ENCODE data around the gene PTPRF. TPM values are rescaled to one million over a fixed set of nuclear protein-coding genes. Genes with fewer than 3 reads are reported as not detected.

PTPRF gene
- total RNA-seq, 1 experiment from 2014 or later: 21.4 TPM

DNA sequence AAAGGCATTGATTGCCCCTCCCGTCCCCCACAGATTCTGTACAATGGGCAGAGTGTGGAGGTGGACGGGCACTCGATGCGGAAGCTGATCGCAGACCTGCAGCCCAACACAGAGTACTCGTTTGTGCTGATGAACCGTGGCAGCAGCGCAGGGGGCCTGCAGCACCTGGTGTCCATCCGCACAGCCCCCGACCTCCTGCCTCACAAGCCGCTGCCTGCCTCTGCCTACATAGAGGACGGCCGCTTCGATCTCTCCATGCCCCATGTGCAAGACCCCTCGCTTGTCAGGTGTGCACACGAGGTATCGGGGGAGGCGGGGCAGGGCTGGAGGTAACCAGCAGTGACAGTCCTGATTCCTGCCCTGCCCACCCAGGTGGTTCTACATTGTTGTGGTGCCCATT lies 74.5 kb downstream of the PTPRF start:
- DNase-seq (ENCODE audit: low read depth): no peak

DNA sequence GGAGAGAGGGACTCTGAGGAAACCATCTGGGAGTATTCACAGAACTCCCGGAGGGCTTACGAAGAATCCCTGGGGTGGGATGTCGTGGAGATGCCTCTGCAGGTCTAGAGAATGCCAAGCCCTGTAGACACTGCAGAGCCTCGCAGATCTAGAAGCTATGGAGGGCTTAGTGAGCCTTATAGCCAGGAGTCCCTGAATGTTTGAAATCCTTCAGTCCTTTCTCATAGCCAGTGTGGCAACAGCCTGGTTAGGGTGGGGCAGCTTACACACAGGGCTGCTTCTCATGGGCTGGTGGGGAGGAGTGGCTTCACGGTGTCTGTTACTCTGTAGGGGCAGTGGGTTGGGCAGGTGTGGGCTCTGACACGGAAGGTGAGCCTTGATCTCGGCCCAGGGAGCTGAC lies 75.1 kb downstream of the PTPRF start:
- DNase-seq (ENCODE audit: low read depth): no peak

DNA sequence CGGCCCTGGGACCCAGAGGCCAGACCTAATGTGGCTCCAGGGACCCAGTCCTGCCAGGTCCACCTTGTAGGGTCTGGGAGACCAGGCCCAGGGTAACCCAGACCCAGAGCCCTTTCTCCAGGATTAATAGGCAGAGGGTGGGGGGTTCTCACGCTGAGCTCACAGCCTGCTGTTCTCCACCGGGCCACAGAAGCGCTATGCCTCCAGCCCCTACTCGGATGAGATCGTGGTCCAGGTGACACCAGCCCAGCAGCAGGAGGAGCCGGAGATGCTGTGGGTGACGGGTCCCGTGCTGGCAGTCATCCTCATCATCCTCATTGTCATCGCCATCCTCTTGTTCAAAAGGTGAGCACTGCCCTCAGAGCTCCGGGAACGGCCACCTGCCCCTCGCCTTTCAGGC lies 75.9 kb downstream of the PTPRF start:
- no peak for DNase-seq (ENCODE audit: low read depth)

DNA sequence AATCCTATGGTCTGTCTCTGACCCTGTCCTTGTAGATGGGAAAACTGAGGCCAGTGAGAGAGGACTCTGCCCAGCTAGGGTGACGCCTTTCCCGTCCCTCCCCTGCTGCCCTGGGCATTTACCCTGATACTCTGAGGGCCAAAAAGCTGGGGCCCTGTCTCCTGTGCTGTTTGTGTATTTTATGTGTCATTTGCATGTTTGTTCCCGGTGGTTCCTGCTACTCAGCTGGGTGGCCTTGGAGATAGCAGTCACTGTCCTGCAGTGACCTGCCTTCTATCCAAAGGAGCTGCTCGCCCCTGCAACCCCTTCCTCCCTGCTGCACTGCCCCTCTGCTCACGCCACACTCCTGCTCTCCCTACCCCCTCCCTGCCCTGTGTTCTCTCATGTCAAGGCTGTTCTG lies 78.1 kb downstream of the PTPRF start:
- no peak for DNase-seq (ENCODE audit: low read depth)

DNA sequence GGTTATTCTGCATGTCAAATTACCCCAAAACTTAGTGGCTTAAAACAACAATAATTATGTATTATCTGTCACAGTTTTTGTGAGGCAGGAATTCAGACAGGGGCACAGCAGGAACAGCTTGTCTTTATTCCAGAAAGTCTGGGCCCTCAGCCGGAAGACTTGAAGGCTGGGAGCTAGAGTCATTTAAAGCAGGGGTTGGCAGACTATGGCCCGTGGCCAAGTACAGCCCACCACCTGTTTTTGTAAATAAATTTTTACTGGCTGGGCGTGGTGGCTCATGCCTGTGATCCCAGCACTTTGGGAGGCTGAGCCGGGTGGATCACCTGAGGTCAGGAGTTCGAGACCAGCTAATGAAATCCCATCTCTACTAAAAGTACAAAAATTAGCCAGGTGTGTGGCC lies 79.7 kb downstream of the PTPRF start:
- no peak for DNase-seq (ENCODE audit: low read depth)

DNA sequence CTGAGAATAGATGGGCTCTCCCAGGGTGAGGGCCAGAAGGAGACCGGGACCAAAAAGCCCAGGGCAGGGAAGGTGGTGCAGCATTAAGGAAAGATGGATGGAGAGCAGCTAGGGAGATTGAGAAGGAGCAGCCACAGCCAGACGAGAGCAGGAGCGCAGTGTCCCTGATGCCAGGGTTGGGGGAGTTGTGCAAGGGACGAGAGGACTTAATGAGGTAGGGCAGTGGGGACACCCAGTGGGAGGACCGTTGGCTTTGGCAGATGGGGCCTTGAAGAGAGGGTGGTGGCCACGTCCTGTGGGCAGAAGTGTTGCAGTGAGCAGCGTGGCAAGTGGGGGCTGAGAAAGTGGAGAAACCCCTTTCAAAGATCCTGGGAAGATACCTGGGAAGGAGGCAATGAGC lies 81.3 kb downstream of the PTPRF start:
- no peak for DNase-seq (ENCODE audit: low read depth)

DNA sequence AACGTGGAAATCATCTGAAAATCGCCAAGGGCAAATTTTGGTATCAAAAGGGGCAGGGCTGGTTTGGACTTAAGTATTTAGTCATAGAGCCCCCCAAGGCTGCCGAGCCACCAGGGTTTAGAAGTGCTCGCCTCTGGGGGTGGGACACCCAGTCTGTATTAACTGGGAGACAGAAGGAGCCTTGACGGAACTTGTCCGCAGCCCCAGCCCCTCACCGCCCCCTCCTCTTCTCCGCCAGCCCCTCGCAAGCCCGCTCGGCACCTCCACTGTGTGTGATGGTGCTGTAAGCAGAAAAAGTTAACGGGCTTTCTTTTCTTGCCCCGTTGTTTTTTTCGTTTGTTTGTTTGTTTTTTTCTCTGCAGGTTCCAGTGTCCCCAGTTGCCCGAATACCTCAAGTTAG lies 81.7 kb downstream of the PTPRF start:
- DNase-seq (ENCODE audit: low read depth): no peak

DNA sequence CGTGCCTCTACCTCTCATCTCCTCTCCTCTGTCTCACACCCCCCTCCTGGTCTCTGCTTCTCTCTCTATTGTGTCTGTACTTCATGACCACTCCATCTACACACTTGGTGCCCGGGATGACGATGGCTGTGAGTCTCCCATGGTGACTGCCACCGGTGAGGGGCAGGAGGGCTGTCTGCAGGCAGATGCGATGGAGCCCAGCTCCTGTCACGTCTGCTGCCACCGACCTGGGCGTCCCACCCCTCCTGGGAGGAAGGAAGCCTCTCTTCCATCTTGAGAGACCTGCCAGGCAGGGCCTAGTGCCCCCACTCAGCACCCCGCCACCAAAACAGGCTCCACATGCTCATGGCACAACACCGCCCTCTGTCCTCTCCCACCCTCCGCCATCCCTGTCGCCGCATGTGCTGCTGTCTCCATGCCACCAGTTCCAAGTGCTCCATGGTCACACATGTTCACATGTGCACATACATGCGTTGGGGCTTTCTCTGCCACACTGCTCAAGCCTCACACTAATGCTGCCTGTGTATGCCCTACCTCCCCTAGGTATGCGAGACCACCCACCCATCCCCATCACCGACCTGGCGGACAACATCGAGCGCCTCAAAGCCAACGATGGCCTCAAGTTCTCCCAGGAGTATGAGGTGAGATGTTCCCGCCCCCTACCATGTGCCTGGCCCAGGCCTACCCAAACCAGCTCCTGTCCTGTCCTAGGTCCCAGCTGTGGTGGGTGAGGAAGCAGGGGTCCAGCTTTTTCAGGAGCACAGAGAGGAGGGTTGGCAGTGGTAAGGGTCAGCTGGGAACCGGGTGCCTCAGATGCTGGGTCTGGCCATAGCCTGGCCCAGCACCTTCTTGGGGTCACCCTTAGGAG lies 82.6 kb downstream of the PTPRF start:
- DNase-seq (ENCODE audit: low read depth): no peak

DNA sequence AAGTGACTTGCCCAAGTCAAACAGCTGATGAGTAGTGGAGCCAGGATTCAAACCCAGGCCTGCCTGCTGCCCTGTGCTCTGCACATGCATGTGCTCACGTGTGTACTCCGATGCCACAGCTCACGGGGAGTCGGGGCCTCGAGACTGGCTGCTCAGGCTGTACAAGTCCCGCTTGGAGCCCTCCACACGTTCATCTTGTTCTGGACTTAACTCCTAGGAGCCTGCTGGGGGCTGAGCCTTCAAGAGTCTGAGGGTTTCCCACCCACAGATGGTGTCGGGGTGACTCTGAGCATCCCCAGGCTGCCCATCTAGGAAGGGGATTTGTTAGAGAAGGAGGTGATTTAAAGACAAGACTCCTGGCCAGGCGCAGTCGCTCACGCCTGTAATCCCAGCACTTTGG lies 83.5 kb downstream of the PTPRF start:
- no peak for DNase-seq (ENCODE audit: low read depth)

DNA sequence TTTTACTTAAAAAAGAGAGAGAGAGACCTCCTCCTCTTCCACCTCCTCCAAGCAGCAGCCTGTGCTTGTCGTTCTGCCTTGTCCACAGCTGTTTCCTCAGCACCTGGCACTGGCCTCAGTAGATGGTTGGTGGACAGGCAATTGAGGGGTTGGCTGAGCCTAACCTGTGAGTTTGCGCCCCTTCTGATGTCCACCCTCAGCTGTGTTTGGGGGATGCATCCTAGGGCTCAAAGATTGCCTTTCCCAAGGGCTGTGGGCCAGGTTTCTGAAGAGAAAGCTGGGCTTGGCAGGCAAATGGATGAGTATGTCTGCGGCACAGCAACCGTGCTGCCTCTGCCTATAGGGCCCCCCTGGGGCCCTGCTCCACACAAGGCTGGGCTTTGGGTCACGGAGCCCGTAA lies 84.2 kb downstream of the PTPRF start:
- no peak for DNase-seq (ENCODE audit: low read depth)

DNA sequence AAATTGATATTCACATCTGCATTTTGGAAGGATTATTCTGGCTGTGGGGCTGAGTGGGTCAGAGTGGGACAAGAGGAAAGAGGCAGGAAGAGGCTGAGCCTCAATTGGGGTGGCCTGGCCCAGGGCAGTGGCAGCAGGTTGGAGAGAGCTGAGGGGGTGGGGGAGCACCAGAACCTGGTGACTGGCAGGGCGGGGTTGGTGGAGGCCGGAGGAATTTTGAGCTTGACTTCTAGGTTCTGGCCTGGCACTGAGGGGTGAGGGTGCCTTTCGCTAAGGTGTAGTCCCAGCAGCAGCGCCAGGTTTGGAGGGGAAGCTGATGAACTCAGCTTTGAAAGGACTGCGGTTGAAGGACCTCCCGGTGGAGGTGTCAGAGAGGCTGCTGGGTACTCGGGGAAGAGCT lies 85.7 kb downstream of the PTPRF start:
- DNase-seq (ENCODE audit: low read depth): no peak

DNA sequence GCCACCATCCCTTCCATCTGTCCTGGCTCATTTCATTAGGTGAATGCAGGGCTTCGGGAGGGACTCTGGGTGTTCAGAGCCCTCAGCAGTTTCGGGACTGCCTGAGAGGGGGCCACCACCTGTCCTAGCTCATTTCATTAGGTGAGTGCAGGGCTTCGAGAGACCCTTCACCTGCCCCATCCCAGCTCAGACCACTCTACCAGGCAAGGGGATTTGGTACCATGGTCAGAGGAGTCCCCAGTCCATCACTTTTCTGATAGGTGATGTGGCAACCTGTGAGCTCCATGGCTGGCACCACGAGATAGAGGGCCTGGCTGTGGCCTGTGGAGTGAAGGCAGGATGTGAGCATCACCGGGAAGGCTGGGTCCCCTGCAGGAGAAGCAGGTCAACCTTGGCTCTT lies 86.3 kb downstream of the PTPRF start:
- no peak for DNase-seq (ENCODE audit: low read depth)

DNA sequence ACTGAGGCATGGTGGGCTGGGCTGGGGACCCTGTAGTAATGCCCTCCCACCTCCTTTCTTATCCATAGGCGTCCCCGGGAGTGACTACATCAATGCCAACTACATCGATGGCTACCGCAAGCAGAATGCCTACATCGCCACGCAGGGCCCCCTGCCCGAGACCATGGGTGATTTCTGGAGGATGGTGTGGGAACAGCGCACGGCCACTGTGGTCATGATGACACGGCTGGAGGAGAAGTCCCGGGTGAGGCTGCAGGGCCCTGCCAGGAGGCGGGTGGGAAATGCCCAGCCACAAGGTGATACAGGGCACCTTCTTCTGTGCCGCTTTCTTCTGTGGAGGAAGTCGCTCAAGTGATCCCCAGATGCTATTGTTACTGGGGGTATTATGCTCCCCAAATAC lies 87.0 kb downstream of the PTPRF start:
- no peak for DNase-seq (ENCODE audit: low read depth)

DNA sequence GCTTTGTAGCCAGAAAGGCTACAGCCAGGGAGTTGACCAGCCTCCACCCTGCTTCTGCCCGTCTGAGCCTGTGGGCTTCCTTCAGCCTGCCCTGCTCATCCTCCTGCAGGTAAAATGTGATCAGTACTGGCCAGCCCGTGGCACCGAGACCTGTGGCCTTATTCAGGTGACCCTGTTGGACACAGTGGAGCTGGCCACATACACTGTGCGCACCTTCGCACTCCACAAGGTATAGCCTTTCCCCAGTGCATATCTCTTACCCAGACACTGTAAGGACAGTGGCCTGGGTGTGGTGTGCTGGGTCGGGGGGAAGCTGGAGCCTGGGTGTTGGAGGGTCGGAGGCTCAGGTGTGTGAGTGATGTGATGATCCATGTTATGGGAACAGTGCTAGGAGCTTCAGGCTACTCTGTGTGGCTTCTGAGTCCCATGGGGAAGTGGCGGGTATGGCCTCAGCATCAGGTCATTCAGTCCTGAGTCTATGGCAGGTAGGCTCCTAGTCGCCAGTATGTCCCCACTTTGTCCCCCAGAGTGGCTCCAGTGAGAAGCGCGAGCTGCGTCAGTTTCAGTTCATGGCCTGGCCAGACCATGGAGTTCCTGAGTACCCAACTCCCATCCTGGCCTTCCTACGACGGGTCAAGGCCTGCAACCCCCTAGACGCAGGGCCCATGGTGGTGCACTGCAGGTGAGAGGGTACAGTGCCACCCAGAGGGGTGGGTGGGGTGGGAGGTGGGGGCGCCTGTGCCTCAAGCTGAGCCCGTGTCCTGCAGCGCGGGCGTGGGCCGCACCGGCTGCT lies 88.0 kb downstream of the PTPRF start:
- DNase-seq (ENCODE audit: low read depth): no peak

DNA sequence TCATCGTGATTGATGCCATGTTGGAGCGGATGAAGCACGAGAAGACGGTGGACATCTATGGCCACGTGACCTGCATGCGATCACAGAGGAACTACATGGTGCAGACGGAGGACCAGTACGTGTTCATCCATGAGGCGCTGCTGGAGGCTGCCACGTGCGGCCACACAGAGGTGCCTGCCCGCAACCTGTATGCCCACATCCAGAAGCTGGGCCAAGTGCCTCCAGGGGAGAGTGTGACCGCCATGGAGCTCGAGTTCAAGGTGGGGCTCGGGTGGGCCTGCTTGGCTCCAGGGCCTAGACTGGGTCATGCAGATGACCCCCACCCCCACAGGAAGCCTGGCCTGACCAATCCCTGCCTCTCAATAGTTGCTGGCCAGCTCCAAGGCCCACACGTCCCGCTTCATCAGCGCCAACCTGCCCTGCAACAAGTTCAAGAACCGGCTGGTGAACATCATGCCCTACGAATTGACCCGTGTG lies 88.7 kb downstream of the PTPRF start:
- DNase-seq (ENCODE audit: low read depth): no peak

DNA sequence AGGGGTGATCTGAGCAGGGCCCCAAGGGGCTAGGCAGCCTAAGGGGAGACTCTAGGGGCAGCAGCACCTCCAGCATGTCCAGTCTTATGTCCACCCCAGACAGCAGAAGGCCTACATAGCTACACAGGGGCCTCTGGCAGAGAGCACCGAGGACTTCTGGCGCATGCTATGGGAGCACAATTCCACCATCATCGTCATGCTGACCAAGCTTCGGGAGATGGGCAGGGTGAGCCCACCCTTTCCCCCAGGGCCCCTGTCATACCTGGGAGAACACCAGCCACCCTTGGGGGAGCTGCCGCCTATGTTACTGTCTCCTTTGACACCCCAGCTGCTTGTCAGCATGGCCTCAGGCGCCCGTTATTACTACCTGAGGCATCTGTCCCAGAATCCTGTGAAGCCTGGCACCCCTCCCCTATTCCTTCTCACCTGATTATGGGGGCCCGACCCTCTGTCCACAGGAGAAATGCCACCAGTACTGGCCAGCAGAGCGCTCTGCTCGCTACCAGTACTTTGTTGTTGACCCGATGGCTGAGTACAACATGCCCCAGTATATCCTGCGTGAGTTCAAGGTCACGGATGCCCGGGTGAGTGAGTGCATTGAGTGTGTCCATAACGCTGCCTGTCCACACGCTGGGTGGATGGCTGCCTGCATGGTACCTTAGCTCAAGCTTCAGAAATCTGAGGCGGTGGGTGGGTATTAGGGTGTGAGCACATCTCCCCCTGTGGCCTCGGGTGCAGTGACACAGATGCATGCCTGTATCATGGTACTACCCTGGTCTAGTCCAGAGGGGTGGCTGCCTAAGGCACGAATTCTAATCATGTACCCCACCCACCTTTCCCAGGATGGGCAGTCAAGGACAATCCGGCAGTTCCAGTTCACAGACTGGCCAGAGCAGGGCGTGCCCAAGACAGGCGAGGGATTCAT lies 89.6 kb downstream of the PTPRF start:
- no peak for DNase-seq (ENCODE audit: low read depth)

DNA sequence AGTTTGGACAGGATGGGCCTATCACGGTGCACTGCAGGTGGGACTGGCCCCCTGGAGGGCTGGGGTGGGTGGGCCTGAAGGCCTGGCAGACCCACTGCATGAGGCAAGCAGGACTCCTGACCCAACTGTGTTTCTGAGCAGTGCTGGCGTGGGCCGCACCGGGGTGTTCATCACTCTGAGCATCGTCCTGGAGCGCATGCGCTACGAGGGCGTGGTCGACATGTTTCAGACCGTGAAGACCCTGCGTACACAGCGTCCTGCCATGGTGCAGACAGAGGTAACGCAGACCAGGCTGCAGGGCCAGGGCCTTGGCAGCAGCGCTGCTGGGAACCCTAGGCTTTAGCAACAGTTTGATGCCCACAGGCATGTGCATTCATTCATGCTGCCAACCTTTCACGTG lies 90.3 kb downstream of the PTPRF start:
- no peak for DNase-seq (ENCODE audit: low read depth)

DNA sequence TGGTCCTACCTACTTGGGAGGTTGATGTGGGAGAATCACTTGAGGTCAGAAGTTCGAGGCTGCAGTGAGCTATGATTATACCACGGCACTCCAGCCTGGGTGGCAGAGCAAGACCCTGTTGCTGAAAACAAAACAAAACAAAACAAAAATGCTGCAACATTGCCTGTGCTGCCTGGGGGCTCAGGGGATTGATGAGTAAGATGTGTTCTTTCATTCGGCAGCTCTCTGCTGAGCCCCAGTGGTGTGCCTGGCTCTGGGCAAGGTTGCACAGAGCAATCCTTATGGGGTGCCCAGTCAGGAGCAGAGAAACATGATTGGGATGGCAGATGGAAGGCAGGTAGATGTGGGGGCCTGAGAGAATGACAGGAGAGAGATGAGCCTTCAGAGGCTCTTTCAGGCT lies 90.7 kb downstream of the PTPRF start:
- no peak for DNase-seq (ENCODE audit: low read depth)

DNA sequence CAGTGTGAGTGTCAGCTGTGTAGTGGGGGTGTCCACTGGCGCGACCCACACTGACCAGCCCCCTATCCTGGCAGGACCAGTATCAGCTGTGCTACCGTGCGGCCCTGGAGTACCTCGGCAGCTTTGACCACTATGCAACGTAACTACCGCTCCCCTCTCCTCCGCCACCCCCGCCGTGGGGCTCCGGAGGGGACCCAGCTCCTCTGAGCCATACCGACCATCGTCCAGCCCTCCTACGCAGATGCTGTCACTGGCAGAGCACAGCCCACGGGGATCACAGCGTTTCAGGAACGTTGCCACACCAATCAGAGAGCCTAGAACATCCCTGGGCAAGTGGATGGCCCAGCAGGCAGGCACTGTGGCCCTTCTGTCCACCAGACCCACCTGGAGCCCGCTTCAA lies 91.2 kb downstream of the PTPRF start:
- DNase-seq (ENCODE audit: low read depth): no peak

DNA sequence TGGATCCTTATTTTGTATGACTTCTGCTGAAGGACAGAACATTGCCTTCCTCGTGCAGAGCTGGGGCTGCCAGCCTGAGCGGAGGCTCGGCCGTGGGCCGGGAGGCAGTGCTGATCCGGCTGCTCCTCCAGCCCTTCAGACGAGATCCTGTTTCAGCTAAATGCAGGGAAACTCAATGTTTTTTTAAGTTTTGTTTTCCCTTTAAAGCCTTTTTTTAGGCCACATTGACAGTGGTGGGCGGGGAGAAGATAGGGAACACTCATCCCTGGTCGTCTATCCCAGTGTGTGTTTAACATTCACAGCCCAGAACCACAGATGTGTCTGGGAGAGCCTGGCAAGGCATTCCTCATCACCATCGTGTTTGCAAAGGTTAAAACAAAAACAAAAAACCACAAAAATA lies 91.8 kb downstream of the PTPRF start:
- no peak for DNase-seq (ENCODE audit: low read depth)

DNA sequence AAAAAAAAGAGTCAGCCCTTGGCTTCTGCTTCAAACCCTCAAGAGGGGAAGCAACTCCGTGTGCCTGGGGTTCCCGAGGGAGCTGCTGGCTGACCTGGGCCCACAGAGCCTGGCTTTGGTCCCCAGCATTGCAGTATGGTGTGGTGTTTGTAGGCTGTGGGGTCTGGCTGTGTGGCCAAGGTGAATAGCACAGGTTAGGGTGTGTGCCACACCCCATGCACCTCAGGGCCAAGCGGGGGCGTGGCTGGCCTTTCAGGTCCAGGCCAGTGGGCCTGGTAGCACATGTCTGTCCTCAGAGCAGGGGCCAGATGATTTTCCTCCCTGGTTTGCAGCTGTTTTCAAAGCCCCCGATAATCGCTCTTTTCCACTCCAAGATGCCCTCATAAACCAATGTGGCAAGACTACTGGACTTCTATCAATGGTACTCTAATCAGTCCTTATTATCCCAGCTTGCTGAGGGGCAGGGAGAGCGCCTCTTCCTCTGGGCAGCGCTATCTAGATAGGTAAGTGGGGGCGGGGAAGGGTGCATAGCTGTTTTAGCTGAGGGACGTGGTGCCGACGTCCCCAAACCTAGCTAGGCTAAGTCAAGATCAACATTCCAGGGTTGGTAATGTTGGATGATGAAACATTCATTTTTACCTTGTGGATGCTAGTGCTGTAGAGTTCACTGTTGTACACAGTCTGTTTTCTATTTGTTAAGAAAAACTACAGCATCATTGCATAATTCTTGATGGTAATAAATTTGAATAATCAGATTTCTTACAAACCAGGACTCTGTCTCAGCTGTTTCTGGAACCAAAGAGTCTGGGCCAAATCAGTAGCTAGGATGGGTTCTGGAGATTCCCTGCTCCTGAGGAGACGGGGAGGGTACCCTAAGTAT lies 92.5 kb downstream of the PTPRF start:
- no peak for DNase-seq (ENCODE audit: low read depth)
